HG03558 (cell line): ENCODE data around the gene RAVER1.
"Not testable (repeated sequence)": the region's sequence is repeated elsewhere in the genome, so short reads cannot be mapped to it uniquely, and the experiment has no call there.

Source experiments
- ATAC-seq: cut with Tn5 transposase; IDR thresholded peaks from one replicate; pipeline ENCODE4 v1.9.1; 2021; ENCODE audit warnings: moderate number of reproducible peaks; ENCODE audit not compliant: unreplicated experiment; ENCODE audit errors: extremely low read depth

The RAVER1 gene

DNA sequence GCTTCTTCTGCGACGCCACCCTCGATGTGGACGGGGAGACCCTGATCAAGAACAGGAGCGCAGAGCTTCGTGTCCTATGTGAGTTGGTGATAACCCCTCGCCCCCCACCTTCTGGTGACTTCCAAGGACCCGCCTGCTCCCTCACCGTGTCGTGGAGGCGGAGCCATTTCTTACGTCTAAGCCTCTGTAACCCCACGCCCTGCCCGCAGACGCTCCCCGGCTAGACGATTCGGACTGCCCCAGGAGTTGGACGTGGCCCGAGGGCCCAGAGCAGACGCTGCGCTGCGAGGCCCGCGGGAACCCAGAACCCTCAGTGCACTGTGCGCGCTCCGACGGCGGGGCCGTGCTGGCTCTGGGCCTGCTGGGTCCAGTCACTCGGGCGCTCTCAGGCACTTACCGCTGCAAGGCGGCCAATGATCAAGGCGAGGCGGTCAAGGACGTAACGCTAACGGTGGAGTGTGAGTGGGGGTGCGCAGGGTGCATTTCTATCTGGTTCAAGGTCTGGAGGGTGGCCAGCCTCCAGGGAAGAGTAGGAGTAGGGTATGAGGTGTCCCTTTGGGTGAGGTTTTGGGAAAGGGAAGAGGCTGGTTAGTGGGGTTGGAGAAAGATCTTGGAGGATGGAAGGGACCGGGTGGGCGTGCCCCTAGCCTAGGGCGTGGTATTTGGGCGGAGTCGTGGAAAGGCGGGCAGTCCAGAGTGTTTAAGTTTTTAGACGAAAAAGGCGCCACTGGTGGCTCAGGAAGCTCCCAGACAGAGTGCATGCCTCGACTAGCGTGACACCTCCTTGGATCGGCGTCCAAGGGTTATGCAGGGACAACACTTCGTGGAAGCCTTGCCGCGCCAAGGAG, 40.3 kb downstream of the RAVER1 start:
- ATAC-seq: no peak

GRCh38 chr19:10292206-10292788, 41.0 kb downstream of the RAVER1 start:
- ATAC-seq: no peak

DNA sequence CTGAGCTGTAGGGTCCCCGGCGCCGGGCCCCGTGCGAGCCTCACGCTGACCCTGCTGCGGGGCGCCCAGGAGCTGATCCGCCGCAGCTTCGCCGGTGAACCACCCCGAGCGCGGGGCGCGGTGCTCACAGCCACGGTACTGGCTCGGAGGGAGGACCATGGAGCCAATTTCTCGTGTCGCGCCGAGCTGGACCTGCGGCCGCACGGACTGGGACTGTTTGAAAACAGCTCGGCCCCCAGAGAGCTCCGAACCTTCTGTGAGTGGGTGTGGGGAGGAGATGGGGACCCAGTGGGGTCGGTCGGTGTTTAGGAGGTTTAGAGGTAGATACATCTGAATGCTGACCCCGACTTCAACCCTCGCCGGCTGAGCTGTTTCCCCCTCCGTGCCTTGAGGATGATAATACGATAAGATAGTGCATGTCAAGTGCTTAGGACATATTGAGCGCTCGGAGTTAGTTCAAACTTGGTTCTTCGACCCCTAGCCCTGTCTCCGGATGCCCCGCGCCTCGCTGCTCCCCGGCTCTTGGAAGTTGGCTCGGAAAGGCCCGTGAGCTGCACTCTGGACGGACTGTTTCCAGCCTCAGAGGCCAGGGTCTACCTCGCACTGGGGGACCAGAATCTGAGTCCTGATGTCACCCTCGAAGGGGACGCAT, 41.6 kb downstream of the RAVER1 start:
- ATAC-seq: no peak

GRCh38 chr19:10290876-10291553, 42.3 kb downstream of the RAVER1 start:
- ATAC-seq: no peak

DNA sequence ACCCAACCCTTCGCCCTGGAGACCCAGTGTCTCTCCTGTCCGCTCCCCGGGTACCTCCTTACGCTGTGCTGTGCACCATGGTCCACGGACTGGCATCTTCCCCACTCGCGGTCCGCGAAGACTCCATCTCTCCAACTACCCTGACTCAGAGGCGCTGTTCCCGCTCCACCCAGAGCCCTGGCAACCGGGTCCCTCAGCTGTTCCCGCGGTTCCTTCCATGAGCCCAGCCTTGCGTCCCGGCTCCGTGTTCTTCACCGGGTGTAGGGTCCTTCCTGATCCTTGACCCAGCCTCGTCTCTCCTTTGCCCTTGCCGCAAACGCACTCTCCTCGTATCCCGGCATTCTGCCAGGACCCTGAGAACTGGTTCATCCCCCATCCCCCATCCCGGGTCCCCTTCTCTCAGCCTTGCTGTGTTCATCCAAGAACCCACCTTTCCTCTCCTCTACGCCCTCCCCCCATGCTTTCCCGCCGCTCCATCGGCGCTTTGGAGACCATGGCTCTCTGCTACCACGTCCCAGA, 42.9 kb downstream of the RAVER1 start:
- no peak for ATAC-seq

DNA sequence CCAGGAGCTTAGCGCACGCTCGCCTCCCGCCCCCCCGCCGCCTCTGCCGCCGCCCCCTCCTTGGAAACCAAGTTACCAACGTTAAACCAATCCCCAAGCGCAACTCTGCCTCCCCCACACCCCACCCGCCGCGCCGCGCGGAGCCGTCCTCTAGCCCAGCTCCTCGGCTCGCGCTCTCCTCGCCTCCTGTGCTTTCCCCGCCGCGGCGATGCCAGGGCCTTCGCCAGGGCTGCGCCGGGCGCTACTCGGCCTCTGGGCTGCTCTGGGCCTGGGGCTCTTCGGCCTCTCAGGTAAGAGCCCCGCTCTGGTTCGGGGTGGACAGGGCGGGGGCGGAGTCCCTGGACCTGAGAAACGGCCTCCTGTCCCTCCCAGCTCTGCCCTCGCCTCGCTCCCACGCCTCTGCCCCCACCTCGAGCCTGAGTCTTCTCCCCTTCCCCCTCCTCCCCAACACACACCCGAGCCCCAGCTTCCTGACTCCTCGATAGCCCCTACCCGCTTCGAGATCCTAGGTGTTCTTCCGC, 43.4 kb downstream of the RAVER1 start, which contains the start of gene ICAM5:
Gene ICAM5, plus strand, starts transcription at position 117 of the 521 bp plus-strand sequence. Its CDS starts 92 bp downstream, at position 209.
- ATAC-seq: no peak

- no peak for ATAC-seq
Observed at GRCh38 chr19:10289167-10289835, 44.0 kb downstream of the RAVER1 start.

DNA sequence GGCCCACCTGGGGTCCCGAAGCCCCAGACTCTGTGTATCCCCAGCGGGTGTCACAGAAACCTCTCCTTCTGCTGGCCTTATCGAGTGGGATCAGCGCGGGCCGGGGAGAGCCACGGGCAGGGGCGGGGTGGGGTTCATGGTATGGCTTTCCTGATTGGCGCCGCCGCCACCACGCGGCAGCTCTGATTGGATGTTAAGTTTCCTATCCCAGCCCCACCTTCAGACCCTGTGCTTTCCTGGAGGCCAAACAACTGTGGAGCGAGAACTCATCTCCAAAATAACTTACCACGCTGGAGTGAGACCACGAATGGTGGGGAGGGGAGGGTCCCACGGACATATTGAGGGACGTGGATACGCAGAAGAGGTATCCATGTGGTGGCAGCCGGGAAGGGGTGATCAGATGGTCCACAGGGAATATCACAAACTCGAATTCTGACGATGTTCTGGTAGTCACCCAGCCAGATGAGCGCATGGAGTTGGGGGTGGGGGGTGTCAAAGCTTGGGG, 44.6 kb downstream of the RAVER1 start:
- no peak for ATAC-seq

DNA sequence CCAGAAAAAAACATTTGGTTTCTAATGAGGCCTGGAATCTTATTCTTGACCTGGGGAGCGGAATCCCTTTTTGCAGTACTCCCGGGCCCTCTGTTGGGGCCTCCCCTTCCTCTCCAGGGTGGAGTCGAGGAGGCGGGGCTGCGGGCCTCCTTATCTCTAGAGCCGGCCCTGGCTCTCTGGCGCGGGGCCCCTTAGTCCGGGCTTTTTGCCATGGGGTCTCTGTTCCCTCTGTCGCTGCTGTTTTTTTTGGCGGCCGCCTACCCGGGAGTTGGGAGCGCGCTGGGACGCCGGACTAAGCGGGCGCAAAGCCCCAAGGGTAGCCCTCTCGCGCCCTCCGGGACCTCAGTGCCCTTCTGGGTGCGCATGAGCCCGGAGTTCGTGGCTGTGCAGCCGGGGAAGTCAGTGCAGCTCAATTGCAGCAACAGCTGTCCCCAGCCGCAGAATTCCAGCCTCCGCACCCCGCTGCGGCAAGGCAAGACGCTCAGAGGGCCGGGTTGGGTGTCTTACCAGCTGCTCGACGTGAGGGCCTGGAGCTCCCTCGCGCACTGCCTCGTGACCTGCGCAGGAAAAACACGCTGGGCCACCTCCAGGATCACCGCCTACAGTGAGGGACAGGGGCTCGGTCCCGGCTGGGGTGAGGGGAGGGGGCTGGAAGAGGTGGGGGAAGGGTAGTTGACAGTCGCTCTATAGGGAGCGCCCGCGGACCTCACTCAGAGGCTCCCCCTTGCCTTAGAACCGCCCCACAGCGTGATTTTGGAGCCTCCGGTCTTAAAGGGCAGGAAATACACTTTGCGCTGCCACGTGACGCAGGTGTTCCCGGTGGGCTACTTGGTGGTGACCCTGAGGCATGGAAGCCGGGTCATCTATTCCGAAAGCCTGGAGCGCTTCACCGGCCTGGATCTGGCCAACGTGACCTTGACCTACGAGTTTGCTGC, 46.3 kb downstream of the RAVER1 start, which contains the start of gene ICAM4:
Gene ICAM4, plus strand, starts transcription at position 153 of the 935 bp plus-strand sequence. Its CDS starts 58 bp downstream, at position 211.
- ATAC-seq: no peak

- no peak for ATAC-seq
Observed at GRCh38 chr19:10285393-10285792, 47.9 kb downstream of the RAVER1 start.

DNA sequence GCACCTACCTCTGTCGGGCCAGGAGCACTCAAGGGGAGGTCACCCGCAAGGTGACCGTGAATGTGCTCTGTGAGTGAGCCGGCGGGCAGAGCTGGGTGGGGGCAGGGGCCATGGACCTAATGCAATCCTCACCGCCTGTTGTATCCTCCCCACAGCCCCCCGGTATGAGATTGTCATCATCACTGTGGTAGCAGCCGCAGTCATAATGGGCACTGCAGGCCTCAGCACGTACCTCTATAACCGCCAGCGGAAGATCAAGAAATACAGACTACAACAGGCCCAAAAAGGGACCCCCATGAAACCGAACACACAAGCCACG, 48.4 kb downstream of the RAVER1 start:
- ATAC-seq: no peak

DNA sequence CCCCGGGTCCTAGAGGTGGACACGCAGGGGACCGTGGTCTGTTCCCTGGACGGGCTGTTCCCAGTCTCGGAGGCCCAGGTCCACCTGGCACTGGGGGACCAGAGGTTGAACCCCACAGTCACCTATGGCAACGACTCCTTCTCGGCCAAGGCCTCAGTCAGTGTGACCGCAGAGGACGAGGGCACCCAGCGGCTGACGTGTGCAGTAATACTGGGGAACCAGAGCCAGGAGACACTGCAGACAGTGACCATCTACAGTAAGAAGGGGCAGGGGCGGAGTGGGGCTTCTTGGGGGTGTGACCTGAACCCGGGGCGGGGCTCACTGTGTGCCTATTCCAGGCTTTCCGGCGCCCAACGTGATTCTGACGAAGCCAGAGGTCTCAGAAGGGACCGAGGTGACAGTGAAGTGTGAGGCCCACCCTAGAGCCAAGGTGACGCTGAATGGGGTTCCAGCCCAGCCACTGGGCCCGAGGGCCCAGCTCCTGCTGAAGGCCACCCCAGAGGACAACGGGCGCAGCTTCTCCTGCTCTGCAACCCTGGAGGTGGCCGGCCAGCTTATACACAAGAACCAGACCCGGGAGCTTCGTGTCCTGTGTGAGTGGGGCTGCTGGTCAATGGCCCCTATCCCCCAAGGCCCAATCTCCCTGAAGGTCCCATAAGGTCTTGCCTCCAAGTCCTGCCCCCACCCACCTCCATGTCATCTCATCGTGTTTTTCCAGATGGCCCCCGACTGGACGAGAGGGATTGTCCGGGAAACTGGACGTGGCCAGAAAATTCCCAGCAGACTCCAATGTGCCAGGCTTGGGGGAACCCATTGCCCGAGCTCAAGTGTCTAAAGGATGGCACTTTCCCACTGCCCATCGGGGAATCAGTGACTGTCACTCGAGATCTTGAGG, 49.0 kb downstream of the RAVER1 start:
- no peak for ATAC-seq

GRCh38 chr19:10283301-10284064, 49.8 kb downstream of the RAVER1 start:
- no peak for ATAC-seq

GRCh38 chr19:10282043-10282442, 51.3 kb downstream of the RAVER1 start:
- ATAC-seq: not testable (repeated sequence)

GRCh38 chr19:10279737-10280442, 53.4 kb downstream of the RAVER1 start:
- no peak for ATAC-seq

DNA sequence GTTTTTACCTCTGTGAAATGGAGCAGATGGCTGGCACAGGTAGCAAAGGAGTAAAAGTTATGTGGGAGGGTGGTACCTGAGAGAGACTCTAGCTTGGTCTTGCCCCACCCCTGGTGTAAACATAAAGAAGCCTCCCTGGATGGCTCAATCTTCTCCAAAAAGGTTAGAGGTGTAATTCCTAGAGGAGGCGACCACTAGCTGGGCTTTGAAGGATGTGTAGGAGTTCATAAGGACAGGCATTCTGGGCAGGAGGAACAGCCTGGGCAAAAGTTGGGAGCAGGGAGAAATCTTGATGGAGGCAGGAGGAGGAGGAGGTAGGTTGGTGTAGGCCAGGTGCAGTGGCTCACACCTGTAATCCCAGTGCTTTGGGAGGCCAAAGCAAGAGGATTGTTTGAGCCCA, 54.4 kb downstream of the RAVER1 start:
- no peak for ATAC-seq
